ENCODE data around the gene CYP2C9.

CYP2C9 gene

GRCh38 chr10:94992811-94993210, 54.4 kb downstream of the CYP2C9 start:
- DNase-seq (ENCODE audit: low read depth in 2 of 2): no peak
- H3K4me3 ChIP-seq (replicated peaks in 1 of 2; ENCODE audit: low read depth in 2 of 2, low read length in 2 of 2): no peak overlapping the region
- TF ChIP-seq, protein P1, sequence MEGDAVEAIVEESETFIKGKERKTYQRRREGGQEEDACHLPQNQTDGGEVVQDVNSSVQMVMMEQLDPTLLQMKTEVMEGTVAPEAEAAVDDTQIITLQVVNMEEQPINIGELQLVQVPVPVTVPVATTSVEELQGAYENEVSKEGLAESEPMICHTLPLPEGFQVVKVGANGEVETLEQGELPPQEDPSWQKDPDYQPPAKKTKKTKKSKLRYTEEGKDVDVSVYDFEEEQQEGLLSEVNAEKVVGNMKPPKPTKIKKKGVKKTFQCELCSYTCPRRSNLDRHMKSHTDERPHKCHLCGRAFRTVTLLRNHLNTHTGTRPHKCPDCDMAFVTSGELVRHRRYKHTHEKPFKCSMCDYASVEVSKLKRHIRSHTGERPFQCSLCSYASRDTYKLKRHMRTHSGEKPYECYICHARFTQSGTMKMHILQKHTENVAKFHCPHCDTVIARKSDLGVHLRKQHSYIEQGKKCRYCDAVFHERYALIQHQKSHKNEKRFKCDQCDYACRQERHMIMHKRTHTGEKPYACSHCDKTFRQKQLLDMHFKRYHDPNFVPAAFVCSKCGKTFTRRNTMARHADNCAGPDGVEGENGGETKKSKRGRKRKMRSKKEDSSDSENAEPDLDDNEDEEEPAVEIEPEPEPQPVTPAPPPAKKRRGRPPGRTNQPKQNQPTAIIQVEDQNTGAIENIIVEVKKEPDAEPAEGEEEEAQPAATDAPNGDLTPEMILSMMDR (IDR thresholded peaks at IDR 0.05; ENCODE audit: low read depth, low read length): no peak

DNA sequence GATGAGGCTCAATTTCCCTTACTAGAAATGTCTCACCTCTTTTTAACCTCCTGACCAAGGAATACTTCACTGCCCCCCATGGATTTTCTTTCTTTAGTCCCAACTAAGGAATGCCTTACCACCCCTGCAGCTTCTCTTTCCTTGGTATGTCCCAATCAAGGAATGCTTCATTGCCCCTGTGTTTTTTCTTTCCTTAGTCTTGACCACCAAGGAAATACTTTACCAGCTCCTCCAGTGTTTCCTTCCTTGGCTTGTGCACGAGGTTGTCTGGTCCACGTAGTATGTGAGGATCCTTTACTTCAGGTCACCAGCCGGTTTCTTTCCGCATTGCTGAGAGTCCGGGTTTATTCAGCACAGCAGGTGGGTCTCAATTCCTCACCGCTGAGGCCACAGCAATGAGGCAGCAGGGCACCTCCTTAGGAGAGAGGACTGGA, 59.3 kb downstream of the CYP2C9 start:
- H3K4me3 ChIP-seq (replicated peaks in 1 of 2; ENCODE audit: low read depth in 2 of 2, low read length in 2 of 2): no peak overlapping the region
- DNase-seq (ENCODE audit: low read depth in 2 of 2): no peak
- TF ChIP-seq, protein P1 (IDR thresholded peaks at IDR 0.05; ENCODE audit: low read depth, low read length): no peak

GRCh38 chr10:95026461-95026860, 88.0 kb downstream of the CYP2C9 start:
- H3K4me3 ChIP-seq (replicated peaks in 1 of 2; ENCODE audit: low read depth in 2 of 2, low read length in 2 of 2): no peak overlapping the region
- TF ChIP-seq, protein P1 (IDR thresholded peaks at IDR 0.05; ENCODE audit: low read depth, low read length): no peak
- no peak for DNase-seq (ENCODE audit: low read depth in 2 of 2)

- no peak overlapping the region for H3K4me3 ChIP-seq (replicated peaks in 1 of 2; ENCODE audit: low read depth in 2 of 2, low read length in 2 of 2)
- no peak for DNase-seq (ENCODE audit: low read depth in 2 of 2)
- TF ChIP-seq, protein P1 (IDR thresholded peaks at IDR 0.05; ENCODE audit: low read depth, low read length): no peak
Observed at GRCh38 chr10:95031656-95032055, 93.2 kb downstream of the CYP2C9 start.

DNA sequence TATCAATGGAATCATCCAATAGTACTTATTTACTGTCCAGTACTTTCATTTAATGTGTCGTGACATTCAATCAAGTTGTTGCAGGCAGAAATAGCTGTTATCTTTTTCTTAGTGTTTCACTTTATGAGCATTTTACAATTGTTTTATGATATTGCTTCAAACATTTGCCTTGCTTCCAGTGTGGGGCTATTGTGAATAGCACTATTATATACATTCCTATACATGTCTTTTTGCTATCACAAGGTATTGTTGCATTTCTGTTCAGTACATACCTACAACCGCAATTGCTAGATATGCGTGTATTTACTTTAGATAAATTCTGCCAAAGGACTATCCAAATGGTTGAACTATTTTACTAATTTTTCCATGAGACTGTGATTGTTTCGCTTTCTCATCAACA, 95.9 kb downstream of the CYP2C9 start:
- TF ChIP-seq, protein P1 (IDR thresholded peaks at IDR 0.05; ENCODE audit: low read depth, low read length): no peak

DNA sequence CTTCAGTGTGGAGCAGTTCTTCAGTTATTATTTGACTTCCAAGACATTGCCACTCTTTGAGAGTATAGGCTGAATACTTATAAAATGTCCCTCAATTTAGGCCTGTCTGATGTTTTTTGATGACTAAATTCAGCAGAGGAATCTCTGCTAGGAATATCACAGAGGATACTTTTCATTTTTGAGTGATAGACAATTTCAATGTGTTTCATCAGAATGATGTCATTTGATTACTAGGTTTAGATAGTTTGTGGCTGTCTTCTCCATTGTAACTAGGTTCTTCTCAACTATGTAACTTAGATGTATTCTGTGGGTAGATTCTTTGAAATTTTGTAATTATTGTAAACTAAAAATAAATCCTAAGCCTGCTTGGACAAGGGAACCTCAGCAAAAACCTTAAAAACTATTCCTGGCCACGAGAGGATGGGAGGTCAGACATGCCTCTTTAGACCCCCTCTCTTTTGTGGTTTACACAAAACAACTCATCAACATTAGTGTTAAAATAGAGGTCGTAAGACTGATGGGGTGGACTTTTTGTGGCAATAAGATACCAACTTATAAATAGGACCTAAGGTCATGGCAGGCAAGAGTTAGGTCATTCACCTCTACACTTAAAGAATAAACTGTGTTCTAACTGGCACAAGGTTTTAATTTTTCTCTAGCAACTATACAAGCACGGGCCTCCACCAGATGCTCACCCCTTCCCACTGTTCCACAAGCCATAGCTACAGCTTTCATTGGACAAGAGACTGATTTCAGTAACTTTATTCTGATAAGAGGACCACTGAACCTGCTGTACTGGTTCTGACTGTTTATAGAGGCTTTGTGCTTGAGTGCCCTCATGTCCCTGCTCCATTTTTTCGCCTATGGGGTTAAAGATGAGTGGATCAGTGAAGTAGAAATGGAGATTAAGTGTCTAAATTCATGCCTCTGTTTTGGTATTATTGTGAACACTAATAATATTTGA, 97.2 kb downstream of the CYP2C9 start:
- TF ChIP-seq, protein P1 (IDR thresholded peaks at IDR 0.05; ENCODE audit: low read depth, low read length): no peak

More for the DNA sequence above, 95.9 kb downstream of the CYP2C9 start:
- H3K4me3 ChIP-seq (replicated peaks in 1 of 2; ENCODE audit: low read depth in 2 of 2, low read length in 2 of 2): no peak overlapping the region
- no peak for DNase-seq (ENCODE audit: low read depth in 2 of 2)

More for the DNA sequence above, 97.2 kb downstream of the CYP2C9 start:
- no peak for DNase-seq (ENCODE audit: low read depth in 2 of 2)
- H3K4me3 ChIP-seq (replicated peaks in 1 of 2; ENCODE audit: low read depth in 2 of 2, low read length in 2 of 2): no peak overlapping the region
